ENCODE results near the gene ACP4.

Gene ACP4

DNA sequence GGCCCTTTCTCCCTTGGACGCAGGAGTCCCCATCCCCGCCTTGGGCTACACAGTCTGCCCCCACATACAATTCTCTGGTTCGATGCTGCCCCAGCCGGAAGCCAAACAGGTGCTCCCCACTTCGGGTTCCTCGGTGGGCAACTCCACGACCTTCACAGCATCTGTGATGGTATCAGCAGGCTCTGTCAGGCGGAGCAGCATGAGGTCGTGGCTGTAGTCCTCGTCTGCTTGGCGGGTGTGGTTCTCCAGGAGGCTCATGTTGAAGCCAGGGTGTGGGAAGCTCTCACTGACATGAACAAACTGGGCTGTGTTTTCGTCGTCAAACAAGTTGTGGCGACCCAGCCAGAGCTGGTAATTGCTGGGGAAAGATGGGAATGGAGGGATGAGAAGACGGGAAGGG is 29.9 kb downstream of the ACP4 start:
- in situ Hi-C loops (cut with HindIII; ENCODE audit: low sequenced_read_pairs) = no loop called here
- H3K4me3 ChIP-seq (ENCODE audit: low read depth, low read length) = no peak overlapping the region
- TF ChIP-seq, protein P1, sequence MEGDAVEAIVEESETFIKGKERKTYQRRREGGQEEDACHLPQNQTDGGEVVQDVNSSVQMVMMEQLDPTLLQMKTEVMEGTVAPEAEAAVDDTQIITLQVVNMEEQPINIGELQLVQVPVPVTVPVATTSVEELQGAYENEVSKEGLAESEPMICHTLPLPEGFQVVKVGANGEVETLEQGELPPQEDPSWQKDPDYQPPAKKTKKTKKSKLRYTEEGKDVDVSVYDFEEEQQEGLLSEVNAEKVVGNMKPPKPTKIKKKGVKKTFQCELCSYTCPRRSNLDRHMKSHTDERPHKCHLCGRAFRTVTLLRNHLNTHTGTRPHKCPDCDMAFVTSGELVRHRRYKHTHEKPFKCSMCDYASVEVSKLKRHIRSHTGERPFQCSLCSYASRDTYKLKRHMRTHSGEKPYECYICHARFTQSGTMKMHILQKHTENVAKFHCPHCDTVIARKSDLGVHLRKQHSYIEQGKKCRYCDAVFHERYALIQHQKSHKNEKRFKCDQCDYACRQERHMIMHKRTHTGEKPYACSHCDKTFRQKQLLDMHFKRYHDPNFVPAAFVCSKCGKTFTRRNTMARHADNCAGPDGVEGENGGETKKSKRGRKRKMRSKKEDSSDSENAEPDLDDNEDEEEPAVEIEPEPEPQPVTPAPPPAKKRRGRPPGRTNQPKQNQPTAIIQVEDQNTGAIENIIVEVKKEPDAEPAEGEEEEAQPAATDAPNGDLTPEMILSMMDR (IDR thresholded peaks at IDR 0.05; ENCODE audit: low read depth, low read length, missing control alignments) = no peak
- DNase-seq (ENCODE audit: low read depth) = no peak

DNA sequence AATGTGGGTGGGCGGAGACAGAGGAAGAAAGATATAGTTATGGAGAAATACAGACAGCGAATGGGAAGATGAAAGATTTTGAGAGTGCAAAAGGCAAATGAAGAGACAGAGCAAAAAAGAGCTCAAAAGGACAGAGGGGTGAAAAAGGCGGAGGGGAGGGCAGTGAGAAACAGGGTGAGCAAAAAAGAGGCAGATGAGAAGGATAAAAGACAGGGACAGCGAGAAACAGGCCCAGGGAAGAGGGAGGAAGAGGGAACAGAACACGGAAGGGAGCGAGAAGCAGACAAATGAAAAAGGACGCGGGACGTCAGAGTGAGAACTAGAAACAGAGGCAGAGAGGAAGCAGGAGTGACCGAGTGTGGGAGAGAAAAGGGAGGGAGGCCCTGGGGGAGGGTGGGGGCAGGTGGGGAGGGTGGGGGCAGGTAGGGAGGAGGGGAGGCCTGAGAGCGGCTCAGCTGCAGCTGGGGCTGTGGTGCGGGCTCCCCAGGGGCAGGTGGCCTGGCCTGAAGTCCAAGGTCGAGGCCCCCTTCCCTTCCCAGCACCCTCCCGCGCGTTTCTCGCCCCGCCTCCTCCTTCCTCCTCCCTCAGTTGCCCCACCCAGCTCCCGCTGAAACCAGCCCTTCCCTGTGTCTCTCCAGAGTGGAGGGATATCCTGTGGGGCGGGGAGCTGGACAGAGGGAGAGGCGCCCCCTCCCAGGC is 30.5 kb downstream of the ACP4 start:
- TF ChIP-seq, protein P1 (IDR thresholded peaks at IDR 0.05; ENCODE audit: low read depth, low read length, missing control alignments) = no peak
- DNase-seq (ENCODE audit: low read depth) = no peak
- in situ Hi-C loops (cut with HindIII; ENCODE audit: low sequenced_read_pairs) = no loop called here
- no peak overlapping the region for H3K4me3 ChIP-seq (ENCODE audit: low read depth, low read length)

DNA sequence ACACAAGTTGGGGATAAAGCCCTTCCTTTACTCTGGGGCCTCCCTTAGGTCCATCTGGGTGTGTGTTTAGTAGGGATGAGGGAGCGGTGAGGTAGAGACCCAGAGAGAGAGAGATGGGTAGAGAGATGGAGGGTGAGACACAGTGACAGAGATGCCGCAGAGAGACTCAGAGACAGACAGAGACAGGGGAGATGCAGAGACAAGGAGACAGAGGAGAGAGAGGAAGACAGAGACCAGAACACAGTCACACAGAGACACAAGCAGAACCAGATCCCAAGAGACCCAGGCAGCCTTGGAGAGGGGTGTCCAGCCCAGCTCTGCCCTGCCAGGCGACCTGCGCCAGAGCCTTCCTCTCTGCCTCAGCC is 31.0 kb downstream of the ACP4 start:
- no peak for DNase-seq (ENCODE audit: low read depth)

DNA sequence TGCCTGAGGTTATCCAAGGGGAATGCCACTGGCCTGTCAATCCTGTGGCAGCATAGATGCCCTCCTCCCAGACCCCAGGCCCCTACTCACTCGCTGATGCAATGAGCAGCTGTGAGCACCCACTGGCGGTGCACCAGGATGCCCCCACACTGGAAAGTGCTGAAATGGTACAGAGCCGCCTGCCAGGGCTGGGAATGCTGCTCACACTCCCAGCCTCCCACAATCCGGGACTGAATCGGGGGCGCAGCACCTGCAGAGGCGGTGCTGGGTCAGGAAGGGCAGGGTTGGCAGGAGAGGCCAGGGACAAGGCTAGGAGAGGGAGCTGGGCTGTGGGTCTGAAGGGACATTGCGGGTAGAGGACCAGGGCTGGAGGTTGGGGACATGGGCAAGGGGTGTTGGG is 31.4 kb downstream of the ACP4 start:
- in situ Hi-C loops (cut with HindIII; ENCODE audit: low sequenced_read_pairs) = no loop called here
- H3K4me3 ChIP-seq (ENCODE audit: low read depth, low read length) = no peak overlapping the region
- DNase-seq (ENCODE audit: low read depth) = no peak
- TF ChIP-seq, protein P1 (IDR thresholded peaks at IDR 0.05; ENCODE audit: low read depth, low read length, missing control alignments) = no peak

More for the DNA sequence above, 31.0 kb downstream of the ACP4 start:
- TF ChIP-seq, protein P1 (IDR thresholded peaks at IDR 0.05; ENCODE audit: low read depth, low read length, missing control alignments) = no peak
- in situ Hi-C loops (cut with HindIII; ENCODE audit: low sequenced_read_pairs) = no loop called here
- no peak overlapping the region for H3K4me3 ChIP-seq (ENCODE audit: low read depth, low read length)

DNA sequence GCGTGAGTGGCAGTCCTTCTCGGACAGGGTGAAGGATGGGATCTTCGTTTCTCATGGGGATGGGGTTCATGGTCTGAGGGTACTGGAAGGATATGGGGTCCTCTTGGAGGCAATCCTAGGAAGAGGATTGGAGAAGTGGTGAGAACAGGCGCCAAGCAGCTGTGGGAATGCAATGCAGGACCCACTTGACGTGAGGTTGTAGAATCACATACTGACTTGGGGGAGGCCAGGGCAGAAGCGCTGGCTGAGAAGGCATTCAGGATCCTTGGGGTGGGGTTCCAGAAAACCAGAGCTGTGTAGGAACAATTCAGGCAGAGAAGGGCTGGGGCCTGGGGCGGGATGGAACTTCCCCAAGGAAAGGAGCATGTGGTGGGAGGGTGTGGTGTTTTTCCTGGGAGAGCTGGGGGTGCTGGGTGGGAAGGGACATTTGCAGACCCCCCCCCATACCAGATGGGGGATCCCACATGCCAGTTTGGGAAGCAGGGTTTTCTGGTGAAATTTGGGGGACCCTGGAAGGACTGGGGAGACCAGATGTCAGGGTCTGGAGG is 32.5 kb downstream of the ACP4 start:
- in situ Hi-C loops (cut with HindIII; ENCODE audit: low sequenced_read_pairs) = no loop called here
- TF ChIP-seq, protein P1 (IDR thresholded peaks at IDR 0.05; ENCODE audit: low read depth, low read length, missing control alignments) = no peak
- DNase-seq (ENCODE audit: low read depth) = no peak
- H3K4me3 ChIP-seq (ENCODE audit: low read depth, low read length) = no peak overlapping the region

DNA sequence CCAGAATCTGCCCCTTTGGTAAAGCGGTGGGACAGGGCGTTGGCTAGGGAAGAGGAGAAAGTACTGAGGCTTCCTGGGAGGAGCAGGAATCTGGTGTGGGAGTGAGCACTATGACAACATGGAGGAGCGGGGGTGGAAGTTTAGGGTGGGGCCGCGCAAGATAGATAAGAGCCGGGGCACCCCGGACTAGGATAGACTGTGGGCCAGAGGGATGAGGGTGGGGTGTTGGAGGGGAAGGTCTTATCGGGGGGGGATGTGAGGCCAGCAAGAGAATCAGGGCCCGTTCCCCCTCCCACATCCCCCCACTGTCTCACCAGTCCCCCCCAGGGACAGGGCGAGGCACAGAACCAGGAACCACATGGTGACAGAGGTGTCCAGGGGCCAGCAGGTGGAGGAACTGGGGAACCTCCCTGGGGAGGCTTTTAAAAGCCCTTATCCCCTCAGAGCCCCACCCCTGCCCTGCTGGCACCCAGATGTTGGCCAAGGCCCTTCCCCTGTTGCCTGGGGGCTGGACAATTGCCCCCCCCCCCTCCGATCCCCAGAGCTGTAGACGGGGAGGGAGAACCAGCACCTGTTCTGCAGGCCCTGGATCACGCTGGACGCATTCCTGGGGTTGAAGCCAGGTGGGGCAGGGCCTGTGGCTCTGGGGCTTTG is 33.3 kb downstream of the ACP4 start, which contains the start of gene KLK1:
KLK1 (minus strand) TSS at position 399 of the 654 bp plus-strand sequence; CDS start at position 360, 39 bp downstream.
- no peak for DNase-seq (ENCODE audit: low read depth)
- in situ Hi-C loops (cut with HindIII; ENCODE audit: low sequenced_read_pairs) = no loop called here
- TF ChIP-seq, protein P1 (IDR thresholded peaks at IDR 0.05; ENCODE audit: low read depth, low read length, missing control alignments) = no peak
- no peak within 1 kb of the TSS for H3K4me3 ChIP-seq (ENCODE audit: low read depth, low read length)
